ENCODE results near the gene GBE1.

Gene GBE1

DNA sequence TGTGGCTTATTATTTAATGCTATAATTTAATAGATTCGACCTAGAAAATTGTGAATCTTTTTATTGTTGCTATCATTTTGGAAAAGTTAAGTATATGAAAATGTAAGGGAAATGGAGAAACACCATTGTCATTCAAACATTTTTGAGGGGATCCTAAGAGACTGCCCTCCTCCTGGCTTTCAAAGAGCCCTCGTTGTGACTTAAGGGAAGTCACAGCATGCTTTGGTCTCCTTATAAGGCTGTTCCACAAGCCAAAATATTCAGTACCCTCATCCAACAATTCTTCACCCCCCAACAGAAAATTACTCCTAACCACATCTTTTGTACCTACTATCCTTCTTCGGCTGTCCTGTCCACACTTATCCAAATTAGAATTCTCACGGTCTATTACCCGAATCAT, 140.2 kb downstream of the GBE1 start:
- DNase-seq (ENCODE audit: low spot score): no peak

DNA sequence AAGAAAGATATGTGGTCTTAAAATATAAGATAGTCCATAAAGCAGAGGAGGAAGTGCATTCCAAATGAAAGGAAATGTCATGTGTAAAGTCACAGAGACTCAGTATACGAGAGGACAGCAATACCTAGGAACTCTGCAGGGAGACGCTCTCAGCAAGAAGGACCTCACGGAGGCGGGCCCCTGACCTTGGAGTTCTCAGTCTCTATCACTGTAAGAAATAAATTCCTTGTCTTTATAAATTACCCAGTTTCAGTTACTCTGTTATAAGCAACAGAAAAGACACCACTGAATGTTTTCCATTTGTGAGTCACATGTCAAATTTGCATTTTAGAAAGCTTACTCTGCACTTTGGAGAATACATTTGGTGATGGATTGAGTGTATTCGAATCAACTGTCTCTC, 140.6 kb downstream of the GBE1 start:
- DNase-seq (ENCODE audit: low spot score): no peak

DNA sequence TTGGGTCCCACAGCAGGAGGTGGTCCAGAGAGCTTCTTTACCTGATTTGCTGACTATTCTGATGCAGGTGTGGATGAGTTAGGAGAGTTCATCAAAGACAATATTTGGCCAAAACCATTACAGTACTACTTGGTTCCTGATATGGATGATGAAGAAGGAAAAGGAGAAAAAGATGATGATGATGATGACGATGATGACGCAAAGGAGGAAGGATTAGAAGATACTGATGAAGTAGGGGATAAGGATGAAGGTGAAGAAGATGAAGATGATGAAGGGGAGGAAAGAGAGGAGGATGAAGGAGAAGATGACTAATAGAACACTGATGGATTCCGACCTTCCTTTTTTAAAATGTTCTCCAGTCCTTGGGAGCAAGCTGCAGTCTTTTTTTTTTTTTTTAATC, 148.7 kb downstream of the GBE1 start:
- DNase-seq (ENCODE audit: low spot score): no peak

DNA sequence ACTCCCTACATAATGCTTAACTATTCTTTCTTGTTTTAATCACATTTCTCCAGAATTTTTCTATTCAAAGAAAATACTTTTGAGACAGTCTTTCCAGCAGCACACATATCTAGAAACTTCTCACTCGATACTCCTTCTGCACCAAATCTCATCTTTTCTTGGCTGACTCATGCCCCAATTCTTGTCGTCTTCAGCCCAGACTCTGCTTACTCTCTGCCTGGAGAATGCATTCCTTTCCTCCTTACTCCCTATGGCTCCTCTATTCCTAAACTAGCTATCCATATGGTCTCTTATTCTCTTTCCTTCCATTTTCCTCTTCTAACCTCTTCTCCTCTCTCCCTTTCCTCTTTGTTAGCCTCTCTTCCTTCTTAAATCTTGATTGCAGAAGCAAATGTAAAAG, 158.7 kb downstream of the GBE1 start:
- DNase-seq (ENCODE audit: low spot score): peak; percentile 21

DNA sequence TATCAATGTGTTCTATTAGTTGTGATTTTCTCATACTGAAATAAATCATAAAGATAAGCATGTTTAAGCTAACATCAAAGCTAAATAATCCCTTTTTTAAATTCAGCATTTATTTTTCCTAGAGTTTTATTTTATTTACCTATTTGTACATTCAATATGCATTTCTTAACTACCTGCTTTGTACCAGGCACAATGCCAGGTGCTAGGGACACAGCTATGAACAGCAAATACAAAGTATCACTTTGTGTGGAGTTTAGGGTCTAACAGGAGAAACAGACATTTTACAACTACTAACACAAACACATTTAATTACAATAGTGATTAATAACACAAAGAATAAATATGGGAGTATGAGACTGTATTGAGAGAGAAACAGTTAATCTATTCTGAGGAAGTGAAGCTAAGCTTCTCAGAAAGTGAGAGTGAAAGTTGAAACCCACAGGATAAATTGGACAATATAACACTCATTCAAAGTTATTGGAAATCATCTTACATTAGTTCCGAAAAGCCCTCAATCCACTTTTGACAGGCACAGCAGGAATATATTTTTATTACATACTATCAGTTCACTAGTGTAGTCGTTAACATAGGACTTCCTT, 159.6 kb downstream of the GBE1 start:
- DNase-seq (ENCODE audit: low spot score): no peak

DNA sequence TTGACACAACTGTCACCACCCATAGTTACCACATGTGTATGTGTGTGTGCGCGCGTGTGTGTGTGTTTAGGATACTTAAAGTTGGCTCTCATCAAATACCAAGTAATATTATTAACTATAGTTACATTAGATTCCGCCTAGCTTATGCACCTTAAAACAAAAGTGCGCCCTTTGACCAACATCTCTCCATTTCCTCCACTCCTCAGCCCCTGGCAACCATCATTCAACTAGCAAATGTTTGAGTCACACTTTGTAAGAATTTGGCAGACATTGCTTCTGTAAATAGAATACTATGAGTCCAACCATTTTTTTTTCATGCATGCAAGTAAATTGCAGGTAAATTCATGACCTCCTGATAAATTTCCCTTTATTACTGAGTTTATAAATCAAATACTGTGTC, 169.3 kb downstream of the GBE1 start:
- DNase-seq (ENCODE audit: low spot score): no peak

DNA sequence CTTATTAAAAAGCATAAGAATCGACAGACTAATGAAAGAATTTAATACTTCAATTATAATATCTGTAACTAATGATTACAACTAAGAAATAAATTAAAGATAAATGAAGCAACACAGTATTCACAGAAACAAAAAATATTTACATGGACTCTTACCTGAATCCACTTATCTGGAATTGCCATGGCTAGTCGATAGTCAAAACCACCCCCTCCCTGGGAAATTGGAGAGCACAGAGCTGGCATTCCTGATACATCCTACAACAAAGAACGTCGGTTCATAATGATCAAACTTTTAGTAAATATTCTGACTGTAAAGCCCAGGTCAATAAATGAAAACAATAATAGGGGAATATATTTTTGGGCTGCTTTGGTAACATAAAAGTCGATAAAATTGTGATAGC, 175.5 kb downstream of the GBE1 start:
- no peak for DNase-seq (ENCODE audit: low spot score)

DNA sequence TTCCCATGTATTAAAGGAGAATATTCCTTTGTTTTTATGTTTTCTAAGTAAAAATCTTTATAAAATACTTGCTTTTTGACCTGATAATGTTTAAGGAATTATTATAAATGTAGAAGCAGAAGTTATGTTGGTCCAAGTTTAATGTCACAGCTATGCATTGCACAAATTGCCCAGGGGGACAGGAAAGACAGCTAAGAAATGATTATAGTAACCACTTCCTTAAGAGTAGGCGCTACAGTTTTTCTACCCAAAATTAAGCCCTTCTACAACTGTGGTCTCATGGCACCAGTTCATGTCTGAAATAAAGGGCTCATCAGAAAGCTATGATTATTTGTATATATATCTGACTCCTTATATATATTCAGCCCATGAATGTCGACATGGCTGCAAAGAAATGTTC, 176.4 kb downstream of the GBE1 start:
- DNase-seq (ENCODE audit: low spot score): no peak

DNA sequence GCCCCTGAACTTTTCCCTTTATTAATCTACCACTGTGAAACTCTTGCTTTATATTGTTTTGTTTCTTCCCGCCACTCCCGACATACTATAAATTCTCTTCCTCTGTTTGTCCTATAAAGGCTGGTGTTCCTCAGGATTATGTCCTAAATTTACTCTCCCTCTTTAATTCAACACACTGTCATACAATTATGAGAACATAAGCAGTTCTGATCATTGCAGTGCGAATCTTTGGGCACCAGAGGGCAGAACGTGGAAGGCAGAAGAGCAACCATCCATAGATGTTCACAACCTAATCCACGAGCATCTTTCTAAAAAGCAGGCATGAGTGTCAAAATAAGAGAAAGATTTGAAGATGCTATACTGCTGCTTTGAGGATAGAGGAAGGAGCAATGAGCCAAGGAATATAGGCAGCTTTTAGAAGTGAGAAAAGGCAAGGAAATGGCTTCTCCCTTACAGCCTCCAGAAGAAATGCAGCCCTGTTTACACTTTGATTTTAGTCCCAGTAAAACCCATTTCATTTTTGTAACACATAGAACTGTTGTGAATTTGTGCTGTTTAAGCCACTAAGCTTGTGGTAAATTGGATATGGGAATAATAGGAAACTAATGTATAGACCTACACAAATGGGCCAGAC, 179.4 kb downstream of the GBE1 start:
- DNase-seq (ENCODE audit: low spot score): peak; percentile 26

DNA sequence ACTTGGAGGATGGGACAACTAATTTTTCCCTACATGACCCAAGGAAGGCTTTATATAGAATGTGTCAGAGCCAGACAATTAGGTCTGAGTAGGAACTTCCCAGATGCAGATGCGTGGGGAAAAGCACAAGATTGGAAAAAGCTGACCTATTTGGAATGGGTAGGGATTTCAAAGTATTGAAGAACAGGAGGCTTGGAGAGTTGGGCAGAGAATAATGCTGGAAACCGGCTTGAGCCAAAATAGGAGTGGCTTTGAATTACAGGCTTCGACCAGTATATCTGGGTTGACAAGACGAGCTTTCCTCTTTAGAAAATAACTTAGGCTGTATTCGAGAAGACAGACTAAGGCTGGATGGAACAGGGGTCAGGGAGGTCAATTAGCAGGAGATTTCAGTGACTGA, 181.1 kb downstream of the GBE1 start:
- no peak for DNase-seq (ENCODE audit: low spot score)

DNA sequence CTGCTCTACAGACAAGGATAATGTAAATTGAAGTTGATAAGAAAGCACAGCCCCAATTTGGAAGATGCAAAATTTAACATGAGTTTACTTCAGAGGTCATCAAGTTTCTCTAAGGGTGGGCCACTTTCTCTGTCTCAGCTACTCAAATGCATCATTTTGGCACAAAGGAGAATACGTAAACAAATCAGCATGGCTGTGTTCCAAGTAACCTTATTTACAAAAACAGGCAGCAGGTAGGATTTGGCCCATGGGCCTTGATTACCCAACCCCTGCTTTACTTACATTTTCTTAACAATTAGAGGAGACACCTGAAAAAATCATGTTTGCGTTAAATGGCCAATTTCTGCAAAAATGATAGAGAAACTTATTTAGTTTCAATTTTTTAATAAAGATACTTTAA, 181.7 kb downstream of the GBE1 start:
- no peak for DNase-seq (ENCODE audit: low spot score)

DNA sequence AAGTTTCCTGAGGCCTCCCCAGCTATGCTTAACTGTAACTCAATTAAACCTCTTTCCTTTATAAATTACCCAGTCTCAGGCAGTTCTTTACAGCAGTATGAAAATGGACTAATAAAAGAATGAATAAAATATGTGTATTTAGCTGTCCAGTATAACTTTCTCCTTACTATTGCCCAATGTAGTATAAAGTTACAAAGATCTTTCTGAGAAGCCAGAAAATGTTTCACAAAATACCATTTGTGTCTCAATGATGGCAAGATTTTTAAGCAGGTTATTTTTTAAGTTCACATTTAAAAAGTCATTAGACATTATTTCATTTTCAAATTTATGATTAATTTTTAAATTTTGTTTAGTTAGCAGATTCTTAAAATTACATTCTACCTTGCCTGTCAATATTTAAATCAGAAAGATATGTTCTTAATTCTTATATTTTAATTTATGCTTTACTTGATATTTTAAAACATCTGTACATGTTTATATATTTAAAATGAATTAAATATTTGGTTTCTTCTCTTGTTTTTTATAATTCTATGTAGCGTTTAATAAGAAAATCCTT, 189.2 kb downstream of the GBE1 start:
- no peak for DNase-seq (ENCODE audit: low spot score)

DNA sequence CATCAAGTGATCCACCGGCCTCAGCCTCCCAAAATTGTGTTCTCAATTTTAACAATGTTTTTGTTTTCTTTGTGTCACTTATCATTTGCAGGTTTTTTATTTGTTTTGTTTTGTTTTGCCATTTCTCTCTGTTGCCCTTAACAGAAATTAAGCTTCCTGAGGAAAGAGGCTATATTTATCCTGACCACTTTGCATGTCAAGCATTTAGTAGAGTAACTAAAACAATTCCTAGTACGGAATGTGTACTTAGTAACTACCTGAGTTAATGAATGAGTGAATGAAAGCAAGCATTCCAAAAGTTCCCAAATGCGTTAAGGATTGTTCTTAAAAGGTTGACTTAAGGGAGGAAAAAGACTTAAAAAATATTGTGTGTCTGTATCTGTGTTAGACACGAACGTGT, 193.1 kb downstream of the GBE1 start:
- DNase-seq (ENCODE audit: low spot score): no peak

DNA sequence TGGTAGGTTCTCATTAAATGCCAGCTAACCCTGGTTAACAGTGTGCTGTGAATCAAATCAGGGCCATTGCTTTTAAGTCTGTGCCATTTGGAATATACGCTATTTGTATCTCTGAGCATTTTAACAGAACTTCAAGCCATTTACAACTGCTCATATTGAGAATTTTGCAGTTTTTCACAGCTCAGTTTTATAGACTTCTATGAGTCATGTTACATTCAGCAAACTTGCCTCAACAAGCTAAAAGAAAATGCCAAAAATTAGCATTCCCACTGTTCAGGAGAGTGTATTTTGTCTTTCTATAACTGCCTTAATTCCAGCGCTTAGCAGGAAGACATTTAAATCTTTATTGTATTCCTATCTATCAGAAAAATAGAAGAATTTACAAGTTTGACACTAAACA, 196.4 kb downstream of the GBE1 start:
- no peak for DNase-seq (ENCODE audit: low spot score)

DNA sequence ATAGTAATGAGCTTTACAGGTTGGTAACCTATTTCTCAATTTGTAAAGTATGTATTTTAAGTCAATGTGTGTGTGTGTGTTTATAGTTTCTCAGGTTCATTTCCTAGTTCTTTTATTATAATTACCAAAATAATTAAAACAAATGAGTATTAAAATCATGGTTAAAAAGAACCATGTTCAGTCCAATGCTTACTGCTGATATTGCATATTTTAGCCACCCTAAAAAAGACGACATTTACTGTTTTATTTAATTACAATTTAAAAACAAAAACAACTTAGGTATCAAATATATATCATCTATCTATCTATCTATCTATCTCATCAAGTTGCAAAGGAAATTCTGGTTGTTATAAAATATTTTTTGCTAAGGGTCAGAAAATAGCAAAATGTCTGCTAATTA, 203.3 kb downstream of the GBE1 start:
- no peak for DNase-seq (ENCODE audit: low spot score)

DNA sequence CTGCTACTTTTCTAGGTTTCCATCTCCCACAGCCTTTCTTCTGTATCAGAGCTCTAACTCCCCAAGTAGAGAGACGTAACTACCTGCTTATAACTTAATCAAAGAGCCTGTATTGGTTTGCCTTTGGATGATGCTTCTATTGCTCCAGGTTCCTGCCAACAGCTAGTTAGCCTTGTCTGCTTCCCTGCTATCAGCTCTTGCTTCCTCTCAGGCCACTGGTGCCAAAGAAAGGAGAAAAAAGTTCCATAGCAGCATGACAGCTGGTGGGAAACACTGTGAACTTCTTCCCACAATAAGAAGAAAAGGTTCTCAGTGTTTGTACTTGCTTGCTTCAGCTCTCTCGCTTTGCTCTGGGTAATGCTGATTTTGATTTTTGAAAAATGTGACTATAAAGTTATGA, 206.6 kb downstream of the GBE1 start:
- no peak for DNase-seq (ENCODE audit: low spot score)

DNA sequence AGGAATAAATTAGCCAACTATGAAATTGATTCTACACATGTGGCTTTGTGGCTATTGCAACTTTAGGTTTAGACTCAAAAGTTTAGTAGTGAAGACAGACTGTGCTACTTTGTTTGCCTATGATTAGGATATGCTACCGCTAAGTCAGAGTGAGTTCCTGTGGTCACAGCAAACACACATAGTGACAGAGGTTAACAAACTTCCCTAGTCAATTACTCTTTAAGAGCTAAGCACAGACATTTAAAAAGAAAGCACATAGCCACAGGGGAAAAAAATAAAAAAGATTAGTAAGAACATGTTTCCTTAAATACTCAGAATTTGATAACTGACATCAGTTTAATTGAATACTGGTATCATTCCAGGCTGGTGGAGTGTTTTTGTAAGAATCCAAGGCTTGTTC, 207.1 kb downstream of the GBE1 start:
- no peak for DNase-seq (ENCODE audit: low spot score)

DNA sequence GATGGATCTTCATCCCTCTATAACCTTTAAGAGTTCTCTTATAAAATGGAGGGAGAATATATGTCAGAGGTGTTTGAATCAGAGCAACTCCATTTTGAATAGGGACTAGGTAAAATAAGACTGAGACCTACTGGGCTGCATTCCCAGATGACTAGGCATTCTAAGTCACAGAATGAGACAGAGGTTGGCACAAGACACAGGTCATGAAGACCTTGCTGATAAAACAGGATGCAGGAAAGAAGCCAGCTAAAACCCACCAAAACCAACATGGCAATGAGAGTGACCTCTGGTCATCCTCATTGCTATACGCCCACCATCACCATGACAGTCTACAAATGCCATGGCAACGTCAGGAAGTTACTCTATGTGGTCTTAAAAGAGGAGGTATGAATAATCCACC, 211.0 kb downstream of the GBE1 start:
- DNase-seq (ENCODE audit: low spot score): no peak

DNA sequence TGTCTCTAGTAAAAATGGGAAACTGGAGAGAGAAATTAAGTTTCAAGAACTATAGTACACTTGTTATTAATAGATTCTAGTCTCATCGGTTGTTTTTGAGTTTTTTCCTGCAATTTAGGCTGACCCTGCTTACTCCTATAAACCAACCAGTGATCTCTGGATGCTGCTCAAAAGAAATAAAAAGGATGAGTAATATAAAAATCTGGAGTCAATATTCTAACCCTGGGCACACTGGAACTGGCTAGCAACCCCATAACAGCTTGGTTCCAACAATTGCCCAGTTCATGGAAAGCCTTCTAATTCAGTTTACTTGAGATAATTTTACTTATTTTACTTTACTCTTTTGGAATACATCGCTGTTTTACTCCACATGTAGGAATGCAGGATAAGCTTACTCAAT, 211.6 kb downstream of the GBE1 start:
- peak; percentile 7 for DNase-seq (ENCODE audit: low spot score)

DNA sequence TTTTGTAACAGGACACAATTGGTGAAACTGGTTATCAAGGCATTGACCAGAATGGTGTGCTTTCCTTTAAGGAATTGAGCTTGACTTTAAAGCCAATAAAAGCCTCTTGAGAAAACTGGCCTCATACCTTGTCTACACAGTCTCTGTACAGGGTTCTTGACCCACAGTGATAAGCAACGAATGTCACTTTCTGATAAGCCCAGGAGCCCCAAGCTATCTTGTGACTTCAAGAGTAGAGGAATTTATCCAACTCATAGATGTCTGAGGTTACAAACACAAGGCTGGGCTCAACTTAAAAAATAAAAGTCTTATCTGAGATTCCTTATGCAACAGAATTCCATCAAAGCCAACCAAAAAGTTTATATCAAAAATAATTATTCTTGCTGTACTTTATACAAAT, 212.1 kb downstream of the GBE1 start:
- DNase-seq (ENCODE audit: low spot score): no peak

DNA sequence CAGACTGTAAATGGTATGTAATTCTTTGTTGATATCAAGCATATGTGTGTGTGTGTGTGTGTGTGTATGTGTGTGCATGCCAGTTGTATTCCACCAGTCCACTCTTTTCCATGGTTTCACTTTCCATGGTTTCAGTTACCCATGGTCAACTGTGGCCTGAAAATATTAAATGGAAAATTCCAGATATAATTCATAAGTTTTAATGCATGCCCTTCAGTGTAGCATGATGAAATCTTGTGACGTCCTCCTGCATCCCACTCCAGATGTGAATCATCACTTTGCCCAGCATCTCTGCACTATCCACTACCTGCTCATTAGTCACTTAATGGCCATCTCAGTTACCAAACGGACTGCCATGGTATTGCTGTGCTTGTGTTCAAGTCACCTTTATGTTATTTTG, 215.9 kb downstream of the GBE1 start:
- no peak for DNase-seq (ENCODE audit: low spot score)

DNA sequence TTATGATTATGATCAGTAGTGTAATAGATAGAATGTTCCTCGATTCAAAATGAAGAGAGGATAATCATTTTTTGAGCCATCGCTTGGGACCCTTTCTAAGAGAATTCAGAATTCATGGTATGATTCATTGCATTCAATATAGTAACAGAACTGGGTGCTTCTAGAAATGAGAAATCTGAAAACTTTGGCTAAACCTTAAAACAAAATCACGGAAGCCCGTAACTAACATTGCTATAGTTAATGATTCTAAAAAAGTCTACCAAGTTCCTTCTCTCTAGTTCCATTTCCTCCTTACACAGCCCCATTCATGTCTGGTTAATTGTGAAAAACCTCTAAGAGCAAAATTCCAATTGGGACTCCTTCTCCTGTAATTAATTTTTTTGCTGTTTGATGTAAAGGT, 217.1 kb downstream of the GBE1 start:
- DNase-seq (ENCODE audit: low spot score): no peak

DNA sequence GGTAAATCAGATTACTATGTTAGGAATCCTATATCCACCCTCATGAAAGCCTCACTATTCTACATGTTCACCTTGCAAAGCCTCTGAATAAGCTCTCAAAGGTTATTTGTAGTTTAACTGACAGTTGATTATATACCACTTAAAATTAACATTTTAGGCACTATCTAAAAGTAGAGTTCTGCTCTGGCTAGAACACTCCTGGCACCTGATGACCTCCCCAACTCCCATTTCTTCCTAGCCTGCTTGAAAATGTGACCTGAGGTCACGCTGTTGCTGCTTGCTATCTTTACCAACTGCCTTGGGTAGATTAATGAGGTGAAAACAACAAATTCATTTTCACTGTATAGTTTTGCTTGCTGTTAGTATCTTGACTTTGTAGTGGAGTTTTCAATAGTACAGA, 220.7 kb downstream of the GBE1 start:
- no peak for DNase-seq (ENCODE audit: low spot score)

DNA sequence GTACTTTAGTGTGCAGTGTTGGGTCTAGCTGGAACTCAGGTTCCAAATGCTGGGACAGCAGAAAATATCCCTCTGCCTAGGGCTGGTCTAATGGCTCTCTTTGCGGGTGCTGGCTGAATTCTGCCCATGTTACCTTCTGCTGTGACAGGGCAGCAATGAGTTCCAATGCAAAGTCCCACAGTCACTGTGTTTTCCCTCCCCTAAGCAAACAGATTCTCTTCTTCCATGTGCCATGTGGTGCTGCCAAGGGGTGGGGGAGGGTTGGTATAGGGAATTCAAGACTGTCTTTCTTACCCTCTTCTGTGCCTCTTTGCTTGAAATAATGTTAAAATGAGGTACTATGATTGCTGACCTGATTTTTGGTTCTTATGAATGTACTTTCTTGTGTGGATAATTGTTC, 229.6 kb downstream of the GBE1 start:
- DNase-seq (ENCODE audit: low spot score): no peak
